GM21619 (cell line): ENCODE data around the gene MYT1.
"Not testable (repeated sequence)": the region's sequence is repeated elsewhere in the genome, so short reads cannot be mapped to it uniquely, and the experiment has no call there.

Experiments used
- ATAC-seq: cut with Tn5 transposase; IDR thresholded peaks from one replicate; pipeline ENCODE4 v1.9.1; 2021; ENCODE audit not compliant: unreplicated experiment

The MYT1 gene

DNA sequence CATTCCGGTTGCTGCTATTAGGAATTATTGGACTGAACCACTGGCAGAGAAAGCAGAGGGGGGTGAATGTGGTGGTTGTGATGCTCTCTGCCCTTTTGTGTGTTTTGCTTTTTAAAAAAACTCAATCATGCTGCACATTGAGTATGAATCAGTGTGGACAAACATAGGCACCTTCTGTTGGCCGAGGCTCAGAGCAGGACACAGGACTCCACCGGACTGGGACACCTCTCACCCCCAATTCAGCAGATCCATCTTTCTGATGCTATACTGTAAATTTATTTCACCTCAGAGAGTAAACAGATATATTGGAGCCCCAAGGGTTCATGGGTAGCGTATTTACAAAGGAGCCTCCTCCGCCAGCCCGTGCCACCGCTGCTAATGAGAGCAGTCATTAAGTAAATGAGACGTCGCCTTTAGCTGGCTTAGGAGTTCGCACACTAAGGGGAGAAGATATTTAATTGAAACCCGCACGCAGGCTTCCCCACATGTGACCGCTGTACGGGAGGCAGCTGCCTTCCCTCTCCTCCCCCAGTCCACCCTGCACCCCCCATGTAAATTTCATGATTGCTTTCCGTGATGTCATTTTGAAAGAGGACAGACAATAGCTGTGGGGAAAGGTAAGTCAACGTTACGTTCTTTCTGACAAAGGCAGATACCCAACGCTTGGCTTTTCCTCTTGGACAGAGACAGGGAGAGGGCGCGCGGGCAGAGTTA, at the start of gene MYT1:
Gene MYT1, plus strand, starts transcription at position 330 of the 714 bp plus-strand sequence. CDS start 34,410 bp downstream, outside the sequence.
- ATAC-seq: no peak

GRCh38 chr20:64115171-64115911, 48.9 kb upstream of the MYT1 start:
- no peak for ATAC-seq

DNA sequence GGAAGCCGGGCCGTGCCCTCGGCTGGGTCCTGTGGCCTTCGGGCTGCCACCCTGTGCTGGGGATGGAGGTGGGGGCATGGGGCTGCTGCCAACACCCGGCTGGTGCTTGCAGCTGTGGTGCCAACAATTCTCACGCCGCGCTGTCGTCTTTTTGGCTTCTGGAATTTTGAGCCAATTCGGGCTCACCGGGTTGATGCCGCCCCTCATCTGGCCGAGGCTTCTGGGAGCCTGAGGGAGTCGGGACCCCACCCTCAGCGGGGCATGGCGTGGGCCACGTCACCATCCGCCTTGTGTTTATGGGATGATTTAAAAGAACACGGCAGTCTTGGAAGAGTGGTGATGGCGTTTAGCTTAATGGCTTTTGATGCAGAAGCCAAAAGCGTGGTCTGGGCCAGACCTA, 48.2 kb upstream of the MYT1 start:
- no peak for ATAC-seq

DNA sequence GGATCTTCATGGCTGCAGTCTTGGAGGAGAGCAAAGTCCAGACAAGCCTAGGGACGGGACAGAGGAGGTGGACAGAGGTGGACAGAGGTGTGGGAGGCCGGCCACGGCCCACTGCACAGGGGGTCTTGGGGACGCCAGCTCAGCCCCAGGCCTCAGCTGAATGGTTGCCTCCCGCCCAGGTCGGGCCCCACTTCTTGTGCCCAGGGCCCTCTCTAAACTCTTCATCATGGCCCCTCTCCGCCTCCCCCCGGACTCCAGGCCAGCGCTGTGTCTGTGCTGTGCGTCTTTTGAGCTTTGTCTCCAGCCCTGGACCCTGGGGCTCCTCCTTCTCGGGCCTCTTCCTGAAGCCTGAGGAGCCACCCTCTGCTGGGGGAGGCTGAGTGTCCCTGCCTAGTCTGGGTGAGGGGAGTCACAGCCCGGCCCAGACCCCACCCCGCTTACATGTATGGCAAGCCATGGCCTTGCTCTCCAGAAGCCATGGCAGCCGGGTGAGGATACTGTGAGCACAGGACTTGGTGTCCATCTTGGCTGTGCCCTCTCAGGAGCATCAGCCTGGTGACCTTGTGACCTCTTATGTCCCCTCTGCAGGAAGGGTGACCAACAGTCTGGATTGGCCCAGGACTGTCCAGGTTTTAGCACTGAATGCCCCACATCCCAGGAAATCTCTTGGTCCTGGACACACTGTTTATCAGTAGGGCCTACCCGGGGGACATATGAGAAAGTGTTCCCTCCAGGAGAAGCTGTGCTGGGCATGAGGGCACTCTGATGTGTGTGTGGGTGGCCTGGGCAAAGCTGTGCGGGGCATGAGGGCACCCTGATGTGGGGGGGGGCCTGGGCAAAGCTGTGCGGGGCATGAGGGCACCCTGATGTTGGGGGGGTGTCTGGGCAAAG, 47.5 kb upstream of the MYT1 start:
- no peak for ATAC-seq

DNA sequence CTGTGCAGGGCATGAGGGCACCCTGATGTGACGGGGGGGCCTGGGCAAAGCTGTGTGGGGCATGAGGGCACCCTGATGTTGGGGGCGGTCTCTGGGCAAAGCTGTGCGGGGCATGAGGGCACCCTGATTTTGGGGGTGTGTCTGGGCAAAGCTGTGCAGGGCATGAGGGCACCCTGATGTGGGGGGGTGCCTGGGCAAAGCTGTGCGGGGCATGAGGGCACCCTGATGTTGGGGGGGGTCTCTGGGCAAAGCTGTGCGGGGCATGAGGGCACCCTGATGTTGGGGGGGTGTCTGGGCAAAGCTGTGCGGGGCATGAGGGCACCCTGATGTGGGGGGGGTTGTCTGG, 46.8 kb upstream of the MYT1 start:
- ATAC-seq: not testable (repeated sequence)

DNA sequence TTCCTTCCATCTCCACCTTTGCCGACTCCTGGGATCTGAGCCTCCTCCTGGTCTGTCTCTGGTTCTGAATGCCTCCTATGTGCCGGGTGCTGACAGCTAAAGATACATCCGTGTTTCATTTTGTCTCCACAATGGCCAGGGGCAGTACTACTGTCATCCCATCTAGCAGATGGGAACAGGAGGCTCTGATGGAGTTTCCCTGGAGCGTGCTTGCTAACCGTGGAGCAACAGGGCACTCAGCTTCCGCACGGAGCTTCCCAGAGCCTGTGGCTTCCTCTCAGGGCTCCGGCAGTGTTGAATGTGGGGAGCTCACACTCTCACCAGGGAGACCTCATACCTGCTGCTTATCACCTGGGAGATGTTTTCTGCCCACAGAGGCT, 45.0 kb upstream of the MYT1 start:
- ATAC-seq: no peak

DNA sequence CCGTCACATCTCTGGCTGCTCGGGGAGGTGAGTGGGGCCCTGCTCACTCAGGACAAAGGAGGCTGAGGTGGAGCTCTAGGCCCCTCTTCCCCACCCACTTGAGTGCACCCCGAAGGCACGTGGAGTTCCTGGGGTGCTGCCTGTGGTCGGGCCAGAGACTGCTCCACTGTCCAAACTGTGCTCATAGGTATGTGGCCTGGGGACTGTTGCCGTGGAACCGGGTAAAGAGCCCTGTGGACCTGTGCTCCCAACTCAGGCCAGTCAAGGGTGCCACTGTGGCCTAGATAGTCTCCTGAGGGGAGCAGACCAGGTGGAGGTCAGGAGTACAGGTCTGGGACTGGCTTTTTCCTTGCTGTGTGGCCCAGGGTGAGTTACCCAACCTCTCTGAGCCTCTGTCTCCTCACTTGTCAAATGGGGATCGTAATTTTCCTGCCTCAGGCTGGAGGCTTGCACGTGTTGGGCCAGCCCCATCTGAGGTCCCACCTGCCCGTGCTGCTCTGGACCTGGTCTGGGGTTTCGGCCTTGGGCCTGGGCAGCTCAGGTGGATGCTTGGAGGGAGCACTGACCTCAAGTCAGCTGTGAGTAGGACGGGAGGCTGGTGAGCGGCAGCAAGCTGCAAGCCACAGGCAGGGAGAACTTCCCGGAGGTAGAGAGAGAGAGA, 44.4 kb upstream of the MYT1 start:
- no peak for ATAC-seq

DNA sequence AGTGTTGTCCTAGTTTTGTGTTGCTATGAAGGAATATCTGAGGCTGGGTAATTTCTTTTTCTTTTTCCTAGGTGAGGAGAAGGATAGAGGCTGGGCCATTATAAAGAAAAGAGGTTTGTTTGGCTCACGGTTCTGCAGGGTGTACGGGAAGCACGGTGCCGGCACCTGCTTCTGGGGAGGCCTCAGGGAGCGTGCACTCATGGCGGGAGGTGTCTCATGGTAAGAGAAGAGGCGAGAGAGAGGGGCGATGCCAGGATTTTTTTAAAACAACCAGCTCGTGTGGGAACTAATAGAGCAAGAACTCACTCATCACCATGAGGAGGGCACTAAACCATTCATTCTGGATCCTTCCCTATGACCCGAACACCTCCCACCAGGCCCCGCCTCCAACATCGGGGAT, 42.7 kb upstream of the MYT1 start:
- ATAC-seq: no peak

DNA sequence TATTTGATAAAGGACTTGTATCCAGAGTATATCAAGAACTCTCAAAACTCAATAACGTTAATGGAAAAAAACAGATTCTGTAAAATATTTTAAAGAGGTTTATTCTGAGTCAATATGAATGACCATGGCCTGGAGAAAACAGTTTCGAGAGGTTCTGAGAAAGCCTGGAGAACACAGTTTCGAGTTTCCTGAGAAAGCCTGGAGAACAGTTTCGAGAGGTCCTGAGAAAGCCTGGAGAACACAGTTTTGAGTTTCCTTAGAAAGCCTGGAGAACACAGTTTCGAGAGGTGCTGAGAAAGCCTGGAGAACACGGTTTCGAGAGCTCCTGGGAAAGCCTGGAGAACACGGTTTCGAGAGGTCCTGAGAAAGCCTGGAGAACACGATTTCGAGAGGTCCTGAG, 41.3 kb upstream of the MYT1 start:
- not testable (repeated sequence) for ATAC-seq

DNA sequence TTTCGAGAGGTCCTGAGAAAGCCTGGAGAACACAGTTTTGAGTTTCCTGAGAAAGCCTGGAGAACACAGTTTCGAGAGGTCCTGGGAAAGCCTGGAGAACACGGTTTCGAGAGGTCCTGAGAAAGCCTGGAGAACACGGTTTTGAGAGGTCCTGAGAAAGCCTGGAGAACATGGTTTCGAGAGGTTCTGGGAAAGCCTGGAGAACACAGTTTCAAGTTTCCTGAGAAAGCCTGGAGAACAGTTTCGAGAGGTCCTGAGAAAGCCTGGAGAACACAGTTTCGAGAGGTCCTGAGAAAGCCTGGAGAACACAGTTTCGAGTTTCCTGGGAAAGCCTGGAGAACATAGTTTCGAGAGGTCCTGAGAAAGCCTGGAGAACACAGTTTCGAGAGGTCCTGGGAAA, 40.7 kb upstream of the MYT1 start:
- ATAC-seq: not testable (repeated sequence)

DNA sequence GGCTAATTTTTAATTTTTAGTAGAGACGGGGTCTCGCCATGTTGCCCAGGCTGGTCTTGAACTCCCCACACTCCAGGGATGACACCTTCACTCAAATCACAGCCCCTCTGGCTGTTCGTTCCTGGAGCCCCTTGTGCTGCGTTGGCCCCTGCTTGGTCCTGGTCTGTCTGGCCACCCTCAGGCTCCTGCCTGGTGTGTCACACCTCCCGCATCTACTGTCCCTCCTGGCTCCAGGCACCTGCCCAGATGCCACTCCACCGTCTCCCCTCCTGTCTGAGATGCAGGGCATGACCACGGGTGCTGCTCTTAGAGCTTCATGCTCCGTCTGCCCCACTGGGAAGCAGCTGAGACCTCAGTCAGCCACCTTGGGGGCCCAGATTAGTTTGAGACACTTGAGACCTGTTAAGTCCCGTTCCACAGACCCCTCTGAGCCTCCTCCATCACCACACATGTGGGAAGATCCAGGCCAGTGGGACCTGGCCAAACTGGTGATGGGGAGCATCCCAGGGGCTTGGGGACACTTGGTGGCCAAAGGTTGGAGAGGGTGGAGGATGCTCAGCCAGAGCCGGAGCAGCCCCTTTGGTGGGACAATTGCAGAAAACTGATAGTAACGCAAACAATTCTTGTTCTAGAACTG, 35.0 kb upstream of the MYT1 start:
- ATAC-seq: no peak

- no peak for ATAC-seq
These were observed 34.0 kb upstream of the MYT1 start for GRCh38 chr20:64130271-64130670.

GRCh38 chr20:64130876-64131275, 33.4 kb upstream of the MYT1 start:
- ATAC-seq: no peak

- ATAC-seq: no peak
These were observed 32.8 kb upstream of the MYT1 start for GRCh38 chr20:64131406-64131805.

- no peak for ATAC-seq
These were observed 30.3 kb upstream of the MYT1 start for GRCh38 chr20:64133951-64134407.

DNA sequence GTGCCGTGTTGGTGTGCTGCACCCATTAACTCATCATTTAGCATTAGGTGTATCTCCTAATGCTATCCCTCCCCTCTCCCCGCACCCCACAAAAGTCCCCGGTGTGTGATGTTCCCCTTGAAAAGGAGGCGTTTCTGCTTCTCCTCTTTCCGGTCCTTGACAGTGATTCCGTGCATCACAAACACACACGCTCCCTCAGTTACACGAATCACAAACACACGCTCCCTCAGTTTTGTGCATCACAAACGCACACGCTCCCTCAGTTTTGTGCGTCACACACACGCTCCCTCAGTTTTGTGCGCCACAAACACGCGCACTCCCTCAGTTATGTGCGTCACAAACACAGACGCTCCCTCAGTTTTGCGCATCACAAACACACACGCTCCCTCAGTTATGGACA, 29.5 kb upstream of the MYT1 start:
- ATAC-seq: not testable (repeated sequence)

- ATAC-seq: no peak
These were observed 28.1 kb upstream of the MYT1 start for GRCh38 chr20:64136004-64136710.

GRCh38 chr20:64137598-64138031, 26.6 kb upstream of the MYT1 start:
- ATAC-seq: no peak

DNA sequence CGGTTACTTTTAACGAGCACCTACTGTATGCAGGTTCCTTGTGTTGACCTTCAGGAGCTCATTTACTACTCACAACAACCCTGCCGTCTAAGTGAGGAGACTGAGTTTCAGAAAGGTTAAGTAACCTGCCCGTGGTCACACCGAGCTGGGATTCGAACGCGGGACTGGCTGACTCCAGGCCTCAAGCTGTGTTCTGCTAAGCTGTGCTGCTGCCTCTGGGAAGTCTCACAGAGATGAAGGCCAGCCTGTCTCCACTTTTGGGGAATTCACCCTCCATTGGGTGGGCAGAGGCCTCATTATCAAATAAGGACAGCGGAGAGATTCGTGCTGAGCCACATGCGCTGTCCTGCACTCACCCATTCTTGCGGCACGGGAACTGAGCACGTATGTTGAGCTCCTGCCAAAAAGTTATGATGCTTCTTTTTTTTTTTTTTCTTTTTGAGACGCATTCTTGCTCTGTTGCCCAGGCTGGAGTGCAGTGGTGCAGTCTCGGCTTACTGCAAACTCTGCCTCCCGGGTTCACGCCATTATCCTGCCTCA, 25.9 kb upstream of the MYT1 start:
- no peak for ATAC-seq
